Measurements from ENCODE around the gene HCRT. TPM values are rescaled to one million over a fixed set of nuclear protein-coding genes. Genes with fewer than 3 reads are reported as not detected.
A peak's percentile ranks its signal among the peaks of the same experiment; 100 is the strongest.

Gene HCRT
- total and polyA plus RNA-seq, 2 of the 8 experiments (the other 6 are each of a cell fraction or from before 2014, with no cell fraction given): not detected

- no peak overlapping the region for H3K27ac ChIP-seq (ENCODE audit: low read depth, low read length)
- FAIRE-seq: no peak
- POLR2A ChIA-PET (ENCODE audit: partially characterized antibody): interaction anchor here (0.8 to 2.5 kb wide), 5 partner anchors 9 to 27 kb away, joined by 3 to 8 read pairs (median 4); partner anchors contain the start of genes DHX58 and KAT2A
- no peak overlapping the region for H2BK12ac ChIP-seq (ENCODE audit: low read depth, low read length)
- H2BK20ac ChIP-seq (ENCODE audit: low read length): no peak overlapping the region
- no peaks in the 10 kb centered on the region for H3K23me2 ChIP-seq (ENCODE audit: low read depth, low read length)
- H3K4me1 ChIP-seq (replicated peaks in 1 of 4; ENCODE audit: control insufficient read depth in 3 of 4, insufficient read depth in 4 of 4, low read length in 3 of 4): peaks cover 0 to 5% (median 0%) of the 10 kb centered on the region in 4 experiments; a peak in 2 of 7 replicates
- no peak overlapping the region for H2AK5ac ChIP-seq (ENCODE audit: low read depth, low read length)
- peaks cover 0 to 11% (median 2%) of the 10 kb centered on the region in 4 experiments; a peak in 2 of 8 replicates for H3K36me3 ChIP-seq (ENCODE audit: control insufficient read depth in 2 of 4, insufficient read depth in 4 of 4, low read length in 3 of 4)
- no peak overlapping the region for H3K14ac ChIP-seq (ENCODE audit: insufficient read length)
- peaks cover 9 to 16% of the 10 kb centered on the region in 2 experiments for H4K20me1 ChIP-seq (replicated peaks in 1 of 2; ENCODE audit: control insufficient read depth in 1 of 2, insufficient read depth in 2 of 2, low read length in 2 of 2)
- no peak overlapping the region for H3K23ac ChIP-seq (ENCODE audit: insufficient read length)
- no peak overlapping the region for H4K91ac ChIP-seq (replicated peaks; ENCODE audit: insufficient read length, low read length)
- H3K9ac ChIP-seq (replicated peaks in 1 of 4; ENCODE audit: extremely low read depth in 1 of 4, low read depth in 3 of 4, low read length in 3 of 4): no peak overlapping the region
- no peak overlapping the region for H3K4me2 ChIP-seq (ENCODE audit: insufficient read depth in 1 of 2, low read depth in 2 of 2, low read length in 2 of 2)
- no peak overlapping the region for H2BK120ac ChIP-seq (replicated peaks; ENCODE audit: low read depth, low read length)
- WGBS, 2 experiments (ENCODE audit: extremely low coverage in 1 of 2, insufficient coverage in 1 of 2, insufficient read length in 1 of 2, insufficient replicate concordance in 2 of 2, low coverage in 1 of 2, low lambda C conversion rate in 2 of 2, missing lambda C conversion rate in 1 of 2): 88% methylated on average over 7 of the region's 7 CpGs; no CpG with 5 or more reads in 1 of the 2 experiments
- H2AFZ ChIP-seq (ENCODE audit: low read length): no peak overlapping the region
- H3K4me3 ChIP-seq (ENCODE audit: extremely low read depth in 1 of 4, insufficient read depth in 2 of 4, low read depth in 3 of 4, low read length in 4 of 4): no peak overlapping the region
- CTCF ChIA-PET (ENCODE audit: partially characterized antibody): interaction anchor here (0.7 to 3.0 kb wide), 14 partner anchors 8 to 119 kb away, joined by 3 to 19 read pairs (median 5); partner anchors contain the start of genes HSPB9, NKIRAS2 and RAB5C
- H3K18ac ChIP-seq (ENCODE audit: extremely low read depth, low read length): no peak overlapping the region
- no peak overlapping the region for H4K5ac ChIP-seq (ENCODE audit: insufficient read length, low read depth, low read length)
- H3K4ac ChIP-seq (replicated peaks; ENCODE audit: insufficient read length, low read depth, low read length): no peak overlapping the region
- no peak overlapping the region for H4K8ac ChIP-seq (ENCODE audit: extremely low read depth, insufficient read depth, low read length)
- peak overlapping the region; percentile 21 for H2BK5ac ChIP-seq (ENCODE audit: low read depth, low read length)
- peaks cover 12% of the 10 kb centered on the region; the same call in 1 of the 2 replicates for H3K79me1 ChIP-seq (ENCODE audit: low read depth, low read length)
- no peak overlapping the region for H3K56ac ChIP-seq (replicated peaks; ENCODE audit: insufficient read length, low read depth, low read length)
- TF ChIP-seq GABPA (IDR thresholded peaks at IDR 0.05; ENCODE audit: borderline replicate concordance, insufficient read depth, low read length): no peak
- no peak for TF ChIP-seq SIRT6 (IDR thresholded peaks at IDR 0.05; ENCODE audit: low read length)
- TF ChIP-seq CBX5 (IDR thresholded peaks at IDR 0.05; ENCODE audit: low read depth, low read length): no peak
- no peak for TF ChIP-seq TAF1 (IDR thresholded peaks at IDR 0.05; ENCODE audit: low read depth, low read length)
- no peak for TF ChIP-seq CHD2 (IDR thresholded peaks at IDR 0.05; ENCODE audit: low read length)
- no peak for TF ChIP-seq POU5F1 (IDR thresholded peaks at IDR 0.05; ENCODE audit: low read depth, low read length)
- TF ChIP-seq KDM5A (IDR thresholded peaks at IDR 0.05; ENCODE audit: low read length): no peak
- no peak for TF ChIP-seq RAD21 (IDR thresholded peaks at IDR 0.05 in 1 of 2, conservative IDR thresholded peaks at IDR 0.05 in 1 of 2; ENCODE audit: low read depth in 2 of 2, low read length in 2 of 2)
- peaks cover 0 to 61% of the 10 kb centered on the region in 2 experiments; a peak in 2 of 4 replicates for H3K79me2 ChIP-seq (ENCODE audit: control insufficient read depth in 1 of 2, insufficient read depth in 2 of 2, low read length in 2 of 2)
- H3K9me3 ChIP-seq (ENCODE audit: insufficient read depth in 2 of 2, low read depth in 1 of 2, low read length in 1 of 2): no peaks in the 10 kb centered on the region
- no peak for DNase-seq (ENCODE audit: low read depth in 1 of 2, low spot score in 2 of 2)
- H2BK15ac ChIP-seq (ENCODE audit: low read length): no peak overlapping the region
- H3K27me3 ChIP-seq (replicated peaks in 1 of 4; ENCODE audit: control insufficient read depth in 3 of 4, extremely low read depth in 1 of 4, insufficient read depth in 3 of 4, low read length in 3 of 4): no peaks in the 10 kb centered on the region
Observed at GRCh38 chr17:42138749-42139492, 46.3 kb downstream of the HCRT start.

Data from H1 (cell line).